SK-N-SH treated with all-trans-retinoic acid at 6 μM for 48 hours (cell line): Measurements from ENCODE around the gene TNPO1.

Experiments used
- ATAC-seq: fragments of 200-7000 bp; cut with Tn5 transposase; 3 replicates; pipeline ENCODE4 v1.9.1; 2020; ENCODE audit warnings: mild to moderate bottlenecking, moderate library complexity
- ARNTL ChIP-seq: fragments of 450-650 bp; formaldehyde crosslinking; IDR thresholded peaks from 2 replicates; pipeline ENCODE4 v1.5.0; 2020; ENCODE audit warnings: low read depth, mild to moderate bottlenecking, moderate library complexity, borderline replicate concordance
- BACH2 ChIP-seq: fragments of 250-450 bp; sonication (Bioruptor Pico); IDR thresholded peaks from 2 replicates; pipeline ENCODE4 v1.9.0; 2021; ENCODE audit warnings: mild to moderate bottlenecking, borderline replicate concordance
- CSDC2 ChIP-seq: fragments of 250-450 bp; sonication (Bioruptor Pico); IDR thresholded peaks from 2 replicates; pipeline ENCODE4 v1.5.0; 2020; ENCODE audit warnings: mild to moderate bottlenecking, moderate library complexity
- CSRNP3 ChIP-seq: fragments of 250-450 bp; sonication (Bioruptor Pico); IDR thresholded peaks from 2 replicates; pipeline ENCODE4 v1.5.1; 2021; ENCODE audit warnings: mild to moderate bottlenecking, moderate library complexity
- ESRRG ChIP-seq: fragments of 250-450 bp; sonication (Bioruptor Pico); IDR thresholded peaks from 2 replicates; pipeline ENCODE4 v1.6.1; 2021; ENCODE audit warnings: mild to moderate bottlenecking
- GLIS3 ChIP-seq: fragments of 250-450 bp; sonication (Bioruptor Pico); IDR thresholded peaks from 2 replicates; pipeline ENCODE4 v1.5.0; 2020; ENCODE audit warnings: mild to moderate bottlenecking, moderate library complexity
- ISL1 ChIP-seq: fragments of 250-450 bp; sonication (Bioruptor Pico); IDR thresholded peaks from 2 replicates; pipeline ENCODE4 v2.1.2; 2022; ENCODE audit warnings: mild to moderate bottlenecking, moderate library complexity
- OSR1 ChIP-seq: fragments of 250-450 bp; sonication (Bioruptor Pico); IDR thresholded peaks from 2 replicates; pipeline ENCODE4 v1.8.0; 2022; ENCODE audit warnings: moderate library complexity, mild to moderate bottlenecking, inconsistent platforms
- POU6F1 ChIP-seq: fragments of 250-450 bp; sonication (Bioruptor Pico); IDR thresholded peaks from 2 replicates; pipeline ENCODE4 v1.8.0; 2021; ENCODE audit warnings: low read depth, mild to moderate bottlenecking, moderate library complexity, borderline replicate concordance
- PPARA ChIP-seq: fragments of 250-450 bp; sonication (Bioruptor Pico); IDR thresholded peaks from 2 replicates; pipeline ENCODE4 v1.5.0; 2020; ENCODE audit warnings: mild to moderate bottlenecking, borderline replicate concordance
- RARB ChIP-seq: fragments of 250-450 bp; sonication (Bioruptor Pico); IDR thresholded peaks from 2 replicates; pipeline ENCODE4 v1.8.0; 2021; ENCODE audit warnings: mild to moderate bottlenecking, moderate library complexity
- SNAI2 ChIP-seq: fragments of 250-450 bp; sonication (Bioruptor Pico); IDR thresholded peaks from 2 replicates; pipeline ENCODE4 v1.5.0; 2020; ENCODE audit warnings: mild to moderate bottlenecking, moderate library complexity
- TCF4 ChIP-seq: fragments of 250-450 bp; sonication (Bioruptor Pico); IDR thresholded peaks from 2 replicates; pipeline ENCODE4 v1.8.0; 2021; ENCODE audit warnings: mild to moderate bottlenecking, moderate library complexity, borderline replicate concordance
- TOX ChIP-seq: fragments of 250-450 bp; sonication (Bioruptor Pico); IDR thresholded peaks from 2 replicates; pipeline ENCODE4 v1.8.0; 2021; ENCODE audit warnings: mild to moderate bottlenecking, moderate library complexity, borderline replicate concordance
- ZC3H10 ChIP-seq: fragments of 250-450 bp; sonication (Bioruptor Pico); IDR thresholded peaks from 2 replicates; pipeline ENCODE4 v1.5.1; 2021; ENCODE audit warnings: mild to moderate bottlenecking, moderate library complexity
- ZFP30 ChIP-seq: fragments of 450-650 bp; formaldehyde crosslinking; IDR thresholded peaks from 2 replicates; pipeline ENCODE4 v1.5.0; 2022; ENCODE audit warnings: mild to moderate bottlenecking, moderate library complexity
- ZNF565 ChIP-seq: fragments of 450-650 bp; formaldehyde crosslinking; conservative IDR thresholded peaks from 2 replicates; pipeline ENCODE4 v1.5.0; 2020; ENCODE audit warnings: low read depth, mild to moderate bottlenecking, moderate library complexity
- ZNF70 ChIP-seq: fragments of 450-650 bp; formaldehyde crosslinking; IDR thresholded peaks from 2 replicates; pipeline ENCODE4 v1.5.0; 2020; ENCODE audit warnings: mild to moderate bottlenecking, moderate library complexity
- ZNF8 ChIP-seq: fragments of 450-650 bp; formaldehyde crosslinking; IDR thresholded peaks from 2 replicates; pipeline ENCODE4 v1.5.0; 2020; ENCODE audit warnings: mild to moderate bottlenecking, moderate library complexity
- TF ChIP-seq, protein P1 (sequence below): fragments of 250-450 bp; sonication (Bioruptor Pico); IDR thresholded peaks from 2 replicates; pipeline ENCODE4 v1.5.1; 2020; ENCODE audit warnings: low read depth, mild to moderate bottlenecking, moderate library complexity
- TF ChIP-seq, protein P2 (sequence below): fragments of 250-450 bp; sonication (Bioruptor Pico); IDR thresholded peaks from 2 replicates; pipeline ENCODE4 v1.8.0; 2020; ENCODE audit warnings: mild to moderate bottlenecking, moderate library complexity, borderline replicate concordance
- TF ChIP-seq, protein P3 (sequence below): fragments of 250-450 bp; sonication (Bioruptor Pico); IDR thresholded peaks from 2 replicates; pipeline ENCODE4 v1.5.0; 2020; ENCODE audit warnings: mild to moderate bottlenecking, moderate library complexity

Gene TNPO1

DNA sequence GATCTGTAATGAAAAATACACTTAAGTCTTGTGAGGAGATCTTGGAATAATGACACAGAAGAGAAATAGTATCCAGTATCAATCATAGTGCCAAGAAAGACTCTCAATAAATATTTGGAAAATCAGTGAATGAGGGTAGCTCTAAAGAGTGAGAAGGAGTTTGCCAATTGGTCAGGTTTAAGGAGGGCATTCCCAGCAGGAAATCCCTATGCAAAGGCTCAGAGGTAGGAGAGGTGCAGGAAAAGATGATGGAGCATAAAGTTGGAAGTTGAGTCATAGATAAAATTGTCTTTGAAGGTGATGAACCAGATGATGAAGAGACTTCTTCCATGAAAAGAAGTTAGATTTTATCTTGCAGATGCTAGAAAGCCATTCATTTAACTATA is 27.8 kb downstream of the TNPO1 start:
- no peak for ATAC-seq
- TF ChIP-seq TCF4 (no peak), ESRRG (CRISPR knock-in tag) (no peak), CSRNP3 (CRISPR knock-in tag) (no peak), POU6F1 (CRISPR knock-in tag) (no peak), ZNF8 (CRISPR knock-in tag) (no peak), ARNTL (no peak), OSR1 (CRISPR knock-in tag) (no peak), SNAI2 (CRISPR knock-in tag) (no peak), ISL1 (CRISPR knock-in tag) (no peak), ZC3H10 (CRISPR knock-in tag) (no peak), ZNF70 (no peak), PPARA (CRISPR knock-in tag) (no peak), RARB (CRISPR knock-in tag) (no peak)
- TF ChIP-seq, protein P1, sequence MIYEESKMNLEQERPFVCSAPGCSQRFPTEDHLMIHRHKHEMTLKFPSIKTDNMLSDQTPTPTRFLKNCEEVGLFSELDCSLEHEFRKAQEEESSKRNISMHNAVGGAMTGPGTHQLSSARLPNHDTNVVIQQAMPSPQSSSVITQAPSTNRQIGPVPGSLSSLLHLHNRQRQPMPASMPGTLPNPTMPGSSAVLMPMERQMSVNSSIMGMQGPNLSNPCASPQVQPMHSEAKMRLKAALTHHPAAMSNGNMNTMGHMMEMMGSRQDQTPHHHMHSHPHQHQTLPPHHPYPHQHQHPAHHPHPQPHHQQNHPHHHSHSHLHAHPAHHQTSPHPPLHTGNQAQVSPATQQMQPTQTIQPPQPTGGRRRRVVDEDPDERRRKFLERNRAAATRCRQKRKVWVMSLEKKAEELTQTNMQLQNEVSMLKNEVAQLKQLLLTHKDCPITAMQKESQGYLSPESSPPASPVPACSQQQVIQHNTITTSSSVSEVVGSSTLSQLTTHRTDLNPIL (CRISPR knock-in tag) = no peak
- TF ChIP-seq, protein P2, sequence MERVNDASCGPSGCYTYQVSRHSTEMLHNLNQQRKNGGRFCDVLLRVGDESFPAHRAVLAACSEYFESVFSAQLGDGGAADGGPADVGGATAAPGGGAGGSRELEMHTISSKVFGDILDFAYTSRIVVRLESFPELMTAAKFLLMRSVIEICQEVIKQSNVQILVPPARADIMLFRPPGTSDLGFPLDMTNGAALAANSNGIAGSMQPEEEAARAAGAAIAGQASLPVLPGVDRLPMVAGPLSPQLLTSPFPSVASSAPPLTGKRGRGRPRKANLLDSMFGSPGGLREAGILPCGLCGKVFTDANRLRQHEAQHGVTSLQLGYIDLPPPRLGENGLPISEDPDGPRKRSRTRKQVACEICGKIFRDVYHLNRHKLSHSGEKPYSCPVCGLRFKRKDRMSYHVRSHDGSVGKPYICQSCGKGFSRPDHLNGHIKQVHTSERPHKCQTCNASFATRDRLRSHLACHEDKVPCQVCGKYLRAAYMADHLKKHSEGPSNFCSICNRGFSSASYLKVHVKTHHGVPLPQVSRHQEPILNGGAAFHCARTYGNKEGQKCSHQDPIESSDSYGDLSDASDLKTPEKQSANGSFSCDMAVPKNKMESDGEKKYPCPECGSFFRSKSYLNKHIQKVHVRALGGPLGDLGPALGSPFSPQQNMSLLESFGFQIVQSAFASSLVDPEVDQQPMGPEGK (CRISPR knock-in tag) = no peak
- TF ChIP-seq, protein P3, sequence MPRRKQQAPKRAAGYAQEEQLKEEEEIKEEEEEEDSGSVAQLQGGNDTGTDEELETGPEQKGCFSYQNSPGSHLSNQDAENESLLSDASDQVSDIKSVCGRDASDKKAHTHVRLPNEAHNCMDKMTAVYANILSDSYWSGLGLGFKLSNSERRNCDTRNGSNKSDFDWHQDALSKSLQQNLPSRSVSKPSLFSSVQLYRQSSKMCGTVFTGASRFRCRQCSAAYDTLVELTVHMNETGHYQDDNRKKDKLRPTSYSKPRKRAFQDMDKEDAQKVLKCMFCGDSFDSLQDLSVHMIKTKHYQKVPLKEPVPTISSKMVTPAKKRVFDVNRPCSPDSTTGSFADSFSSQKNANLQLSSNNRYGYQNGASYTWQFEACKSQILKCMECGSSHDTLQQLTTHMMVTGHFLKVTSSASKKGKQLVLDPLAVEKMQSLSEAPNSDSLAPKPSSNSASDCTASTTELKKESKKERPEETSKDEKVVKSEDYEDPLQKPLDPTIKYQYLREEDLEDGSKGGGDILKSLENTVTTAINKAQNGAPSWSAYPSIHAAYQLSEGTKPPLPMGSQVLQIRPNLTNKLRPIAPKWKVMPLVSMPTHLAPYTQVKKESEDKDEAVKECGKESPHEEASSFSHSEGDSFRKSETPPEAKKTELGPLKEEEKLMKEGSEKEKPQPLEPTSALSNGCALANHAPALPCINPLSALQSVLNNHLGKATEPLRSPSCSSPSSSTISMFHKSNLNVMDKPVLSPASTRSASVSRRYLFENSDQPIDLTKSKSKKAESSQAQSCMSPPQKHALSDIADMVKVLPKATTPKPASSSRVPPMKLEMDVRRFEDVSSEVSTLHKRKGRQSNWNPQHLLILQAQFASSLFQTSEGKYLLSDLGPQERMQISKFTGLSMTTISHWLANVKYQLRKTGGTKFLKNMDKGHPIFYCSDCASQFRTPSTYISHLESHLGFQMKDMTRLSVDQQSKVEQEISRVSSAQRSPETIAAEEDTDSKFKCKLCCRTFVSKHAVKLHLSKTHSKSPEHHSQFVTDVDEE (CRISPR knock-in tag) = no peak

DNA sequence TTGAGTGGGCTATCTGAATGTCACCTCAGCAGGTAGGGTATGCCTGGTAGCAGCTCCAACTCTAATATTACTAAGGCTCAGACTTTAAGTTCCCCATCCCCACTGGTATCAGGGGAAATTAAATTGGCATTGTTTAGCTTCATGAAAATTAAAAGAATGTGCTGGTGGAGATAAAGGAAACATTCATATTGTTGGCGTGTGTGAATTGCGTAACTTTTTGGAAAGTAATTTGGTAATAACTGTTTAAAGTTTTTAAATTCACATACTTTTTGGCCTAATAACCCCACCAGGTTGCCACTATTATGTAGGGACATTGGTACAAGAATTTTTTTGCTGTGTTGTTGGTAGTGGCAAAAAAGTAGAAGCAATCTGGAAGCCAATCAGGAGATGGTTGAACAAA is 29.4 kb downstream of the TNPO1 start:
- ATAC-seq = no peak
- TF ChIP-seq ARNTL (no peak), SNAI2 (CRISPR knock-in tag) (no peak), ESRRG (CRISPR knock-in tag) (no peak), ZNF70 (no peak), ZNF565 (no peak), CSRNP3 (CRISPR knock-in tag) (no peak), OSR1 (CRISPR knock-in tag) (no peak), ZFP30 (CRISPR knock-in tag) (no peak), BACH2 (CRISPR knock-in tag) (no peak), TOX (CRISPR knock-in tag) (no peak), TCF4 (no peak), RARB (CRISPR knock-in tag) (no peak), ZNF8 (CRISPR knock-in tag) (no peak), GLIS3 (CRISPR knock-in tag) (no peak), CSDC2 (CRISPR knock-in tag) (no peak)
- TF ChIP-seq, protein P2 (CRISPR knock-in tag) = no peak
- TF ChIP-seq, protein P1 (CRISPR knock-in tag) = no peak
- TF ChIP-seq, protein P3 (CRISPR knock-in tag) = no peak
